GM23338 (cell line): ENCODE measurements around the gene KAT6B. TPM values are rescaled to one million over a fixed set of nuclear protein-coding genes. Genes with fewer than 3 reads are reported as not detected.

Experiments
- CREB1 ChIP-seq: fragments of 250-450 bp; sonication (Bioruptor Pico); IDR thresholded peaks from 2 replicates; pipeline ENCODE4 v1.5.0; 2020; ENCODE audit warnings: low read depth, mild to moderate bottlenecking, moderate library complexity
- ETS1 ChIP-seq: IDR thresholded peaks from 2 replicates; pipeline ENCODE4 v1.6.1; 2016; ENCODE audit warnings: antibody characterized with exemption
- EZH2phosphoT487 ChIP-seq: fragments of 200-600 bp; sonication (generic); IDR thresholded peaks from one replicate; pipeline ENCODE4 v1.8.1; 2018; ENCODE audit warnings: antibody characterized with exemption; ENCODE audit not compliant: unreplicated experiment
- JUNB ChIP-seq: IDR thresholded peaks from one replicate; pipeline ENCODE4 v1.6.1; 2016; ENCODE audit warnings: antibody characterized with exemption; ENCODE audit not compliant: unreplicated experiment
- POLR2AphosphoS5 ChIP-seq: IDR thresholded peaks from 2 replicates; pipeline ENCODE4 v1.6.1; 2016; ENCODE audit warnings: antibody characterized with exemption, low read depth
- STAT1 ChIP-seq: IDR thresholded peaks from one replicate; pipeline ENCODE4 v1.6.1; 2016; ENCODE audit warnings: antibody characterized with exemption; ENCODE audit not compliant: unreplicated experiment
- ZNF114 ChIP-seq: fragments of 250-450 bp; sonication (Bioruptor Pico); IDR thresholded peaks from 2 replicates; pipeline ENCODE4 v1.5.0; 2020; ENCODE audit warnings: mild to moderate bottlenecking, moderate library complexity
- ZNF462 ChIP-seq: fragments of 250-450 bp; sonication (Bioruptor Pico); IDR thresholded peaks from 2 replicates; pipeline ENCODE4 v1.5.0; 2020; ENCODE audit warnings: mild to moderate bottlenecking, moderate library complexity
- polyA plus RNA-seq: library from polyadenylated mRNA; unstranded; fragments of >200 nt; fragmentation: Nextera tagmentation; extraction: Ambion mirVana; gene quantifications from 2 replicates; pipeline ENCODE4 v1.2.1, GENCODE V29; 2016
- total RNA-seq: library from RNA; depleted of rRNA; stranded (reverse); fragments of >200 nt; shearing (Covaris generic); gene quantifications from 2 replicates; pipeline ENCODE4 v1.2.3, GENCODE V29; 2014
- TF ChIP-seq, protein P1 (sequence below), 2 experiments: fragments of 200-600 bp in 1 of 2; sonication (generic) in 1 of 2; conservative IDR thresholded peaks; 2 replicates each; pipeline versions ENCODE4 v1.5.1 to v1.6.1; 2016 to 2017; ENCODE audit warnings: antibody characterized with exemption in 2 of 2, low read depth in 2 of 2, mild to moderate bottlenecking in 2 of 2, moderate library complexity in 1 of 2

Gene KAT6B
- total and polyA plus RNA-seq, 2 experiments from 2014 or later, result 21.3 to 31.4 TPM

GRCh38 chr10:75018251-75018650 lies 191.9 kb downstream of the KAT6B start (continued):
- no peak for TF ChIP-seq ZNF462 (CRISPR knock-in tag)
- TF ChIP-seq ZNF114 (CRISPR knock-in tag), result no peak
- no peak for TF ChIP-seq CREB1 (CRISPR knock-in tag)
- TF ChIP-seq, protein P1, sequence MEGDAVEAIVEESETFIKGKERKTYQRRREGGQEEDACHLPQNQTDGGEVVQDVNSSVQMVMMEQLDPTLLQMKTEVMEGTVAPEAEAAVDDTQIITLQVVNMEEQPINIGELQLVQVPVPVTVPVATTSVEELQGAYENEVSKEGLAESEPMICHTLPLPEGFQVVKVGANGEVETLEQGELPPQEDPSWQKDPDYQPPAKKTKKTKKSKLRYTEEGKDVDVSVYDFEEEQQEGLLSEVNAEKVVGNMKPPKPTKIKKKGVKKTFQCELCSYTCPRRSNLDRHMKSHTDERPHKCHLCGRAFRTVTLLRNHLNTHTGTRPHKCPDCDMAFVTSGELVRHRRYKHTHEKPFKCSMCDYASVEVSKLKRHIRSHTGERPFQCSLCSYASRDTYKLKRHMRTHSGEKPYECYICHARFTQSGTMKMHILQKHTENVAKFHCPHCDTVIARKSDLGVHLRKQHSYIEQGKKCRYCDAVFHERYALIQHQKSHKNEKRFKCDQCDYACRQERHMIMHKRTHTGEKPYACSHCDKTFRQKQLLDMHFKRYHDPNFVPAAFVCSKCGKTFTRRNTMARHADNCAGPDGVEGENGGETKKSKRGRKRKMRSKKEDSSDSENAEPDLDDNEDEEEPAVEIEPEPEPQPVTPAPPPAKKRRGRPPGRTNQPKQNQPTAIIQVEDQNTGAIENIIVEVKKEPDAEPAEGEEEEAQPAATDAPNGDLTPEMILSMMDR (conservative IDR thresholded peaks at IDR 0.05; ENCODE audit: low read depth in 2 of 2), result no peak
- TF ChIP-seq STAT1, result no peak
- no peak for TF ChIP-seq JUNB
- no peak for TF ChIP-seq ETS1
- TF ChIP-seq EZH2phosphoT487, result no peak
- TF ChIP-seq POLR2AphosphoS5, result no peak
